K562 (cell line): ENCODE results near the gene TTBK2. TPM values are rescaled to one million over a fixed set of nuclear protein-coding genes. Genes with fewer than 3 reads are reported as not detected.

ENCODE experiments used
- CREM ChIP-seq: IDR thresholded peaks from 2 replicates; pipeline ENCODE4 v1.6.1; 2014; ENCODE audit warnings: antibody characterized with exemption, low read depth
- ETV6 ChIP-seq, 3 experiments: fragments of 150-350 bp in 1 of 3; sonication (generic) in 1 of 3; formaldehyde crosslinking in 1 of 3; IDR thresholded peaks; 2 replicates each; pipeline versions ENCODE4 v1.6.1 to v1.8.0; 2014 to 2022; ENCODE audit warnings: borderline replicate concordance in 2 of 3, low read depth in 2 of 3, antibody characterized with exemption in 1 of 3, low read length in 1 of 3, mild to moderate bottlenecking in 1 of 3, missing genetic modification reagents in 1 of 3
- MECOM ChIP-seq: fragments of 250-450 bp; sonication (Bioruptor Pico); IDR thresholded peaks from 2 replicates; pipeline ENCODE4 v1.8.0; 2022; ENCODE audit warnings: inconsistent platforms
- MLLT1 ChIP-seq, 2 experiments: fragments of 450-650 bp; IDR thresholded peaks; 2 replicates each; pipeline ENCODE4 v1.6.1; 2016
- RBFOX2 ChIP-seq: fragments of 200-400 bp; formaldehyde crosslinking; IDR thresholded peaks from 2 replicates; pipeline ENCODE4 v1.6.1; 2017; ENCODE audit warnings: low read depth, mild to moderate bottlenecking, low read length, moderate library complexity
- ZNF639 ChIP-seq, 2 experiments: fragments of 200-800 bp in 1 of 2; sonication (Bioruptor generic) in 1 of 2; sonication (generic) in 1 of 2; formaldehyde crosslinking in 1 of 2; IDR thresholded peaks in 1 of 2; conservative IDR thresholded peaks in 1 of 2; 2 replicates each; pipeline versions ENCODE4 v1.5.0 to v1.6.1; 2016 to 2020; ENCODE audit warnings: missing compliant biosample characterization in 1 of 2, missing genetic modification characterization in 1 of 2, missing genetic modification reagents in 1 of 2
- polyA plus RNA-seq, 8 experiments: library from polyadenylated mRNA; depleted of rRNA in 4 of 8; stranded (reverse) in 5 of 8; unstranded in 3 of 8; fragments of >200 nt; fragmentation: Nextera tagmentation in 2 of 8; fragmentation: Illumina TruSeq in 1 of 8; extraction: Ambion mirVana in 2 of 8; extraction: Trizol in 1 of 8; gene quantifications; 2 replicates each; pipeline versions ENCODE4 v1.2.1 to v1.2.3, GENCODE V29; 2011 to 2014; ENCODE audit warnings: inconsistent platforms in 1 of 8, missing spikeins in 1 of 8
- total RNA-seq, 7 experiments: library from RNA; depleted of rRNA in 6 of 7; stranded (reverse); fragments of >200 nt in 6 of 7; fragmentation: Illumina TruSeq in 2 of 7; extraction: Trizol in 2 of 7; gene quantifications; 2 replicates each; pipeline versions ENCODE4 v1.2.1 to v1.2.3, GENCODE V29; 2011 to 2021; ENCODE audit warnings: low replicate concordance in 1 of 7
- TF ChIP-seq, protein P1 (sequence below): fragments of 200-600 bp; sonication (generic); IDR thresholded peaks from one replicate; pipeline ENCODE4 v1.6.1; 2012; ENCODE audit warnings: mild to moderate bottlenecking, low read depth, low read length, inconsistent platforms
- TF ChIP-seq, protein P2 (sequence below): fragments of 450-650 bp; conservative IDR thresholded peaks from 2 replicates; pipeline ENCODE4 v1.6.1; 2016; ENCODE audit warnings: missing genetic modification characterization, low read depth, mild to moderate bottlenecking, control low read depth, missing compliant biosample characterization

TTBK2 gene
- total and polyA plus RNA-seq, 9 of the 15 experiments (the other 6 are each of a cell fraction or from before 2014, with no cell fraction given), result 0.89 to 8.0 (median 4.8) TPM

DNA sequence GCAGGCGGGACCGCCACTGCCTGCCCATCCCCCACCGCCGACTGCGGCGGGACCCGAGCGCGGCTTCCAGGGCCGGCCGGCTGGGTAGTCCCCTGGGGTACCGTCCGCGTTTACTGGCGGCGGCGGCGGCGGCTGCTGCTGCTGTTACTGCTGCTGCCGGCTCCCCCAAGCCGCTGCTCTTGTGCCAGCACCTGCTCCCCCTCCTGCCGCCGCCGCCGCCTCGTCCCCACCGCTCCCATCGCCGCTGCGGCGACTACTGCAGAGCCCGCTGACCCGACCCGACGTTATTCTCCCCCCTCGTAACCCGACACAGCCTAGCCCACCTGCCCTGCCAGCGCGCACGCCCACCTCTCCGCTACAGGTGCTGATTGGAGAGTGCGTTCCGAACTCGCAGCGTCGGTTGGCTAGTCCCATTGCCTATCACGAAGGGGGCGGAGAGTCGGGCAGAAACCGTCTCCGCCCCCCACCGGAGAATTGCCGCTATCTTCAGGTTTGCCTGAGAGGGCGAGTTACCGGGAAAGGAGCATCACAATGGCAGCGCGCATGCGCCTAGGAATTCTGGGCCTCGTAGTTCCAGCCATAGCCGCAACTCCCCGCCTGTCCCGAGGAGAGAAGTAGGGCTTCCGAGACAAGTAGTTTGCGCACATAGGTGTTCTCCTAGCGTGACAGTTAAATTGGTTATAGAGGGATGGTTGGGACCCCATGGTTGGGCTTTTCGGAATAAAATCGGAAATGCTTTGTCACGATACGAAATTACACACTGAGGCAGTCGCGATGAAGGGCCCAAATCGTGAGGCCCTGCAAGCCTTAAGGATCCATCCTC is at the start of gene TTBK2 (continued):
- TF ChIP-seq ETV6 (IDR thresholded peaks at IDR 0.05; ENCODE audit: borderline replicate concordance in 1 of 2, low read depth in 2 of 2, low read length in 1 of 2) (no peak), ETV6 (CRISPR knock-in tag; IDR thresholded peaks at IDR 0.05; ENCODE audit: borderline replicate concordance) (no peak), MECOM (no peak), MLLT1 (IDR thresholded peaks at IDR 0.05) (peak in 1 of 2 experiments; percentile 86; a peak in 2 of 4 replicates), RBFOX2 (peak; percentile 89), CREM (peak; percentile 91), ZNF639 (CRISPR knock-in tag; conservative IDR thresholded peaks at IDR 0.05 in 1 of 2, IDR thresholded peaks at IDR 0.05 in 1 of 2) (peak in 1 of 2 experiments; percentile 98; a peak in 2 of 4 replicates)
- TF ChIP-seq, protein P1, sequence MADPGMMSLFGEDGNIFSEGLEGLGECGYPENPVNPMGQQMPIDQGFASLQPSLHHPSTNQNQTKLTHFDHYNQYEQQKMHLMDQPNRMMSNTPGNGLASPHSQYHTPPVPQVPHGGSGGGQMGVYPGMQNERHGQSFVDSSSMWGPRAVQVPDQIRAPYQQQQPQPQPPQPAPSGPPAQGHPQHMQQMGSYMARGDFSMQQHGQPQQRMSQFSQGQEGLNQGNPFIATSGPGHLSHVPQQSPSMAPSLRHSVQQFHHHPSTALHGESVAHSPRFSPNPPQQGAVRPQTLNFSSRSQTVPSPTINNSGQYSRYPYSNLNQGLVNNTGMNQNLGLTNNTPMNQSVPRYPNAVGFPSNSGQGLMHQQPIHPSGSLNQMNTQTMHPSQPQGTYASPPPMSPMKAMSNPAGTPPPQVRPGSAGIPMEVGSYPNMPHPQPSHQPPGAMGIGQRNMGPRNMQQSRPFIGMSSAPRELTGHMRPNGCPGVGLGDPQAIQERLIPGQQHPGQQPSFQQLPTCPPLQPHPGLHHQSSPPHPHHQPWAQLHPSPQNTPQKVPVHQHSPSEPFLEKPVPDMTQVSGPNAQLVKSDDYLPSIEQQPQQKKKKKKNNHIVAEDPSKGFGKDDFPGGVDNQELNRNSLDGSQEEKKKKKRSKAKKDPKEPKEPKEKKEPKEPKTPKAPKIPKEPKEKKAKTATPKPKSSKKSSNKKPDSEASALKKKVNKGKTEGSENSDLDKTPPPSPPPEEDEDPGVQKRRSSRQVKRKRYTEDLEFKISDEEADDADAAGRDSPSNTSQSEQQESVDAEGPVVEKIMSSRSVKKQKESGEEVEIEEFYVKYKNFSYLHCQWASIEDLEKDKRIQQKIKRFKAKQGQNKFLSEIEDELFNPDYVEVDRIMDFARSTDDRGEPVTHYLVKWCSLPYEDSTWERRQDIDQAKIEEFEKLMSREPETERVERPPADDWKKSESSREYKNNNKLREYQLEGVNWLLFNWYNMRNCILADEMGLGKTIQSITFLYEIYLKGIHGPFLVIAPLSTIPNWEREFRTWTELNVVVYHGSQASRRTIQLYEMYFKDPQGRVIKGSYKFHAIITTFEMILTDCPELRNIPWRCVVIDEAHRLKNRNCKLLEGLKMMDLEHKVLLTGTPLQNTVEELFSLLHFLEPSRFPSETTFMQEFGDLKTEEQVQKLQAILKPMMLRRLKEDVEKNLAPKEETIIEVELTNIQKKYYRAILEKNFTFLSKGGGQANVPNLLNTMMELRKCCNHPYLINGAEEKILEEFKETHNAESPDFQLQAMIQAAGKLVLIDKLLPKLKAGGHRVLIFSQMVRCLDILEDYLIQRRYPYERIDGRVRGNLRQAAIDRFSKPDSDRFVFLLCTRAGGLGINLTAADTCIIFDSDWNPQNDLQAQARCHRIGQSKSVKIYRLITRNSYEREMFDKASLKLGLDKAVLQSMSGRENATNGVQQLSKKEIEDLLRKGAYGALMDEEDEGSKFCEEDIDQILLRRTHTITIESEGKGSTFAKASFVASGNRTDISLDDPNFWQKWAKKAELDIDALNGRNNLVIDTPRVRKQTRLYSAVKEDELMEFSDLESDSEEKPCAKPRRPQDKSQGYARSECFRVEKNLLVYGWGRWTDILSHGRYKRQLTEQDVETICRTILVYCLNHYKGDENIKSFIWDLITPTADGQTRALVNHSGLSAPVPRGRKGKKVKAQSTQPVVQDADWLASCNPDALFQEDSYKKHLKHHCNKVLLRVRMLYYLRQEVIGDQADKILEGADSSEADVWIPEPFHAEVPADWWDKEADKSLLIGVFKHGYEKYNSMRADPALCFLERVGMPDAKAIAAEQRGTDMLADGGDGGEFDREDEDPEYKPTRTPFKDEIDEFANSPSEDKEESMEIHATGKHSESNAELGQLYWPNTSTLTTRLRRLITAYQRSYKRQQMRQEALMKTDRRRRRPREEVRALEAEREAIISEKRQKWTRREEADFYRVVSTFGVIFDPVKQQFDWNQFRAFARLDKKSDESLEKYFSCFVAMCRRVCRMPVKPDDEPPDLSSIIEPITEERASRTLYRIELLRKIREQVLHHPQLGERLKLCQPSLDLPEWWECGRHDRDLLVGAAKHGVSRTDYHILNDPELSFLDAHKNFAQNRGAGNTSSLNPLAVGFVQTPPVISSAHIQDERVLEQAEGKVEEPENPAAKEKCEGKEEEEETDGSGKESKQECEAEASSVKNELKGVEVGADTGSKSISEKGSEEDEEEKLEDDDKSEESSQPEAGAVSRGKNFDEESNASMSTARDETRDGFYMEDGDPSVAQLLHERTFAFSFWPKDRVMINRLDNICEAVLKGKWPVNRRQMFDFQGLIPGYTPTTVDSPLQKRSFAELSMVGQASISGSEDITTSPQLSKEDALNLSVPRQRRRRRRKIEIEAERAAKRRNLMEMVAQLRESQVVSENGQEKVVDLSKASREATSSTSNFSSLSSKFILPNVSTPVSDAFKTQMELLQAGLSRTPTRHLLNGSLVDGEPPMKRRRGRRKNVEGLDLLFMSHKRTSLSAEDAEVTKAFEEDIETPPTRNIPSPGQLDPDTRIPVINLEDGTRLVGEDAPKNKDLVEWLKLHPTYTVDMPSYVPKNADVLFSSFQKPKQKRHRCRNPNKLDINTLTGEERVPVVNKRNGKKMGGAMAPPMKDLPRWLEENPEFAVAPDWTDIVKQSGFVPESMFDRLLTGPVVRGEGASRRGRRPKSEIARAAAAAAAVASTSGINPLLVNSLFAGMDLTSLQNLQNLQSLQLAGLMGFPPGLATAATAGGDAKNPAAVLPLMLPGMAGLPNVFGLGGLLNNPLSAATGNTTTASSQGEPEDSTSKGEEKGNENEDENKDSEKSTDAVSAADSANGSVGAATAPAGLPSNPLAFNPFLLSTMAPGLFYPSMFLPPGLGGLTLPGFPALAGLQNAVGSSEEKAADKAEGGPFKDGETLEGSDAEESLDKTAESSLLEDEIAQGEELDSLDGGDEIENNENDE, result no peak
- TF ChIP-seq, protein P2, sequence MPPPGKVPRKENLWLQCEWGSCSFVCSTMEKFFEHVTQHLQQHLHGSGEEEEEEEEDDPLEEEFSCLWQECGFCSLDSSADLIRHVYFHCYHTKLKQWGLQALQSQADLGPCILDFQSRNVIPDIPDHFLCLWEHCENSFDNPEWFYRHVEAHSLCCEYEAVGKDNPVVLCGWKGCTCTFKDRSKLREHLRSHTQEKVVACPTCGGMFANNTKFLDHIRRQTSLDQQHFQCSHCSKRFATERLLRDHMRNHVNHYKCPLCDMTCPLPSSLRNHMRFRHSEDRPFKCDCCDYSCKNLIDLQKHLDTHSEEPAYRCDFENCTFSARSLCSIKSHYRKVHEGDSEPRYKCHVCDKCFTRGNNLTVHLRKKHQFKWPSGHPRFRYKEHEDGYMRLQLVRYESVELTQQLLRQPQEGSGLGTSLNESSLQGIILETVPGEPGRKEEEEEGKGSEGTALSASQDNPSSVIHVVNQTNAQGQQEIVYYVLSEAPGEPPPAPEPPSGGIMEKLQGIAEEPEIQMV (tag), result no peak
